ENCODE results near the gene TNS2. TPM values are rescaled to one million over a fixed set of nuclear protein-coding genes. Genes with fewer than 3 reads are reported as not detected.
"Not testable (repeated sequence)": the region's sequence is repeated elsewhere in the genome, so short reads cannot be mapped to it uniquely, and the experiment has no call there.

Gene TNS2
- total RNA-seq, 4 donors from 2014 or later, result 74.4 to 114 (median 91.9) TPM

GRCh38 chr12:53031616-53032015 is 18.2 kb upstream of the TNS2 start:
- in situ Hi-C loops (cut with MboI; ENCODE audit: low sequenced_read_pairs in 4 of 4) (no loop called here), intact Hi-C loops (cut with DNase I; ENCODE audit: low total_unique reads) (no loop called here)
- Histone ChIP-seq H3K27ac (no peak overlapping the region), H3K27me3 (no peaks in the 10 kb centered on the region), H3K36me3 (peaks cover 0 to 88% of the 10 kb centered on the region in 2 donors), H3K4me3 (no peak overlapping the region), H3K9me3 (no peaks in the 10 kb centered on the region), H3K4me1 (no peaks in the 10 kb centered on the region)
- DNase-seq (no peak), ATAC-seq (no peak)
- TF ChIP-seq POLR2A (IDR thresholded peaks at IDR 0.05), result no peak
- no peak for TF ChIP-seq CTCF (IDR thresholded peaks at IDR 0.05 in 4 of 5, conservative IDR thresholded peaks at IDR 0.05 in 1 of 5)

GRCh38 chr12:53033832-53034231 is 16.0 kb upstream of the TNS2 start:
- H3K27me3 ChIP-seq; ATAC-seq; intact Hi-C loops (cut with DNase I; ENCODE audit: low total_unique reads); in situ Hi-C loops (cut with MboI; ENCODE audit: low sequenced_read_pairs in 4 of 4); H3K4me1 ChIP-seq; H3K9me3 ChIP-seq; H3K27ac ChIP-seq; H3K4me3 ChIP-seq; DNase-seq: not testable (repeated sequence)
- H3K36me3 ChIP-seq, result peaks cover 0 to 88% of the 10 kb centered on the region in 2 donors

- Histone ChIP-seq H3K27ac (no peak overlapping the region), H3K36me3 (peaks cover 0 to 88% of the 10 kb centered on the region in 2 donors), H3K4me1 (peaks cover 5 to 11% of the 10 kb centered on the region in 2 donors), H3K4me3 (no peak overlapping the region), H3K27me3 (no peaks in the 10 kb centered on the region), H3K9me3 (no peaks in the 10 kb centered on the region)
- ATAC-seq, result no peak
- in situ Hi-C loops (cut with MboI; ENCODE audit: low sequenced_read_pairs in 4 of 4) (no loop called here), intact Hi-C loops (cut with DNase I; ENCODE audit: low total_unique reads) (no loop called here)
- DNase-seq, result no peak
- TF ChIP-seq POLR2A (IDR thresholded peaks at IDR 0.05) (no peak), CTCF (IDR thresholded peaks at IDR 0.05 in 4 of 5, conservative IDR thresholded peaks at IDR 0.05 in 1 of 5) (no peak)
Observed at GRCh38 chr12:53034459-53034858, 15.4 kb upstream of the TNS2 start.

- intact Hi-C loops (cut with DNase I; ENCODE audit: low total_unique reads), result no loop called here
- no peak overlapping the region for H3K27ac ChIP-seq
Observed at GRCh38 chr12:53036802-53037201, 13.1 kb upstream of the TNS2 start.

GRCh38 chr12:53039851-53040250 is 10.0 kb upstream of the TNS2 start:
- H3K27ac ChIP-seq, result peak overlapping the region; percentile 66 to 84 (median 72)
- in situ Hi-C loops (cut with MboI; ENCODE audit: low sequenced_read_pairs in 4 of 4) (no loop called here), intact Hi-C loops (cut with DNase I; ENCODE audit: low total_unique reads) (loop anchor here (2.0 to 10.0 kb wide), 2 partner anchors 25 to 955 kb away; no protein-coding TSS in a partner anchor)
- no peaks in the 10 kb centered on the region for H3K9me3 ChIP-seq
- peak; percentile 21 to 26 for ATAC-seq
- TF ChIP-seq CTCF (IDR thresholded peaks at IDR 0.05 in 4 of 5, conservative IDR thresholded peaks at IDR 0.05 in 1 of 5) (no peak), POLR2A (IDR thresholded peaks at IDR 0.05) (no peak)
- no peaks in the 10 kb centered on the region for H3K27me3 ChIP-seq
- peaks cover 5 to 24% of the 10 kb centered on the region in 2 donors for H3K4me1 ChIP-seq
- no peak overlapping the region for H3K4me3 ChIP-seq
- H3K36me3 ChIP-seq, result peaks cover 0 to 54% of the 10 kb centered on the region in 2 donors
- DNase-seq, result peak in 1 of 2 donors; percentile 15

More at GRCh38 chr12:53036802-53037201, 13.1 kb upstream of the TNS2 start:
- in situ Hi-C loops (cut with MboI; ENCODE audit: low sequenced_read_pairs in 4 of 4), result no loop called here
- Histone ChIP-seq H3K4me3 (no peak overlapping the region), H3K4me1 (peaks cover 5 to 11% of the 10 kb centered on the region in 2 donors), H3K9me3 (no peaks in the 10 kb centered on the region), H3K36me3 (peaks cover 0 to 80% of the 10 kb centered on the region in 2 donors), H3K27me3 (no peaks in the 10 kb centered on the region)
- TF ChIP-seq POLR2A (IDR thresholded peaks at IDR 0.05), result no peak
- no peak for TF ChIP-seq CTCF (IDR thresholded peaks at IDR 0.05 in 4 of 5, conservative IDR thresholded peaks at IDR 0.05 in 1 of 5)
- DNase-seq (no peak), ATAC-seq (no peak)

Measured in gastrocnemius medialis (tissue), 4 donors.